GM18873 (cell line): ENCODE results near the gene ZNF823.

Experiments
- ATAC-seq: cut with Tn5 transposase; IDR thresholded peaks from one replicate; pipeline ENCODE4 v1.9.1; 2021; ENCODE audit warnings: mild to moderate bottlenecking, moderate library complexity, moderate number of reproducible peaks; ENCODE audit not compliant: unreplicated experiment, low FRiP score

The ZNF823 gene

DNA sequence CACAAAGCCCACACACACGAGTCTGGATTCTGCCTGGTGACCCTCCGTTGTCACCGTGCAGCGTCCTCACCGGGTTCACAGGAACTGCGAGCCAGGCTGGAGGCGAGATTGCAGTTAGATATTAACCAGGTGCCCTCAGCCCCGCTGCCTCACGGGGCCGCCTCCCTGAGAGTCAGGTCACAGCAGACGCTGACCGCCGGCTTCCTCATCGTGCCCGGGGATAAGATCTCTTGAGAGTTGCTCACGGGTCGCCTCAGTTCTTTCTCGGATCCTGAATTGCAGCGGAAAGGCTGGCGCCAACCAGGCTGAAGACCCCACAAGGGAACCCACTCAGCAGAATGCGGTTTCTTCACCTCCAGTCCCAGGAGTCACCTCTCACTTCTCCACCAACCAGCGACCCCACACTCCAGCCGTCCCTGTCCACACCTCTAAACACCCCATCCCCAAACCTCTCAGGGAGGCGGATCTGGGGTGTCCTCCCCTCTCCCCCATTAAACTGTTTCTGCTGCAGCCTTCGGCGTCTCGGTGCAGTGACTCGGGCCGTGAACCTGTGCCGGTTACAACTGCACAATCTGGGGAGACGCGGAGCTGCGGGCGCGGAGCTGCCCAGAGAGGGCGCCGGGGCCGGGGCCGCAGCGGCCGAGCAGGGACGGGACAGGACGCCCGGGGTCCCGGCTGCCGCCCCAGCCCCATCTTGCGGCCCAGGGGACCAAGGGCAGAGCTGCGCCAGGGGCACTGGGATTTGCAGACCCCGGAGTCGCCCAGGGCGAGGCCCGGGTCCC, 591 bp downstream of the ZNF823 start:
- peak; percentile 28 for ATAC-seq

DNA sequence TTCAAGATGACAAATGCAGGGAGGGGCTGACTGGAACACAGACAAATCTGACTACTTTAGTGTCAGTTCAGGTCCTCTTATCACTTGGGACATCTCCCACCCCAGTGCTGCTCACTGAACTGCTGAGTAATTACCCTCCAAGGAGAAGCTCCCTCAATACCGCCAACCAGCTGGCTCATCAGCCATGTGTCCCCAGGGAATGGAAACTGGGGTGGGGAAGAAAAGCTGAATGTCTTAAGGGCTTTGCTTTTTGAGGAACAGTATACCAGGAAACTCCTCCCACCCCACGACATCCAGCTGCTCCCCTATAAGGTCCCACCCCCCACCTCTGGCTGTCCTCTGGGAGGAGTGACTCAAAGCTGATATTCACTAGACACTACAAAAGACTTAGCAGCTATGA, 2.0 kb downstream of the ZNF823 start:
- ATAC-seq, result no peak

DNA sequence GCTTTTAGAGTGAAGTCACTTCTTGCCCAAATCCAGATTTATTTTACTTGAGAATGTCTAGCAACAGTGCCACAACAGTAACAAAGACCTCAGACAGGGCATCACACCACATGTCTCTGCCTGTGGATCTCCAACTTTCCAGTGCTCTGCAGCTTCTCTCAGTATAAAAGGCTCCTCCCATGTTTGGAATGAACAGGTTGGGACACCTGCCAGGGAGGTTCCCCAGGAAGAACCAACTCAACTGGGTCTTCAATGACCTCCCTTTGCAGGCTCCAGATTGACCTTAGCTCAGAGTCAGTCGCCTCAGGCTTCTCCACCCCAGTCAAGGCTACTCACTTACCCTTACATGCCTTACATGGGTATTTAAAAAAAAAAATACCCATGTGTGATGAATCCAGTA, 3.4 kb downstream of the ZNF823 start:
- ATAC-seq, result no peak

DNA sequence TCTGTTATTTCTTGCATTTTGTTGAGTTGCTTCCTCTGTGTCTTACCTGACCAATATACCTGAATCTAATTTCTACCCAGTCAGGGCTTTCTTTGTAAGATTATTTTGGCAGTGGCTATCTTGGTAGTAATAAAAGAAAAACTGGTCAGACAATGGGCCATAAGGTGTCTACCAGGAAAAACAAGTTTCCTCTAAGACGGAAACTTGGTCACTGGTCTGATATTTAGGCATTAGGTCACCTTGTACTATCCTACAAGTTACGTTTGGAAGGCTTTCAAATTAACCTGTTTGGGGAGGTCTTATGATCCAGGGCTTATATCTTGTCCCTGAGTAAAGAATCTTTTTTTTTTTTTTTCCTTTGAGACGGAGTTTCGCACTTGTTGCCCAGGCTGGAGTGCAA, 9.2 kb downstream of the ZNF823 start:
- no peak for ATAC-seq

DNA sequence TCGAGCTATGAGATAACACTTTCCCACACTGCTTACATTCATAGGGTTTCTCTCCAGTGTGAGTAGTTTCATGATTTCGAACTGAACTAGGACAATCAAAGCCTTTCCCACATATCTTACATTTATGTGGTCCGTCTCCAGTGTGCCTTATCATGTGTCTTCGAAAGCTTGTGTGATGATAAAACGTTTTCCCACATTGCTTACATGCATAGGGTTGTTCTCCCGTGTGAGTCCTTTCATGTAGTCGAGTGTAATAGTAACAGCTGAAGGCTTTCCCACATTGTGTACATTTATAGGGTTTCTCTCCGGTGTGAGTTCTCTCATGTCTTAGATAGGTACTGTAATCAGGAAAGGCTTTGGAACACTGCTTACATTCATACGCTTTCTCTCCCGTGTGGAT, 16.3 kb downstream of the ZNF823 start:
- ATAC-seq, result no peak

DNA sequence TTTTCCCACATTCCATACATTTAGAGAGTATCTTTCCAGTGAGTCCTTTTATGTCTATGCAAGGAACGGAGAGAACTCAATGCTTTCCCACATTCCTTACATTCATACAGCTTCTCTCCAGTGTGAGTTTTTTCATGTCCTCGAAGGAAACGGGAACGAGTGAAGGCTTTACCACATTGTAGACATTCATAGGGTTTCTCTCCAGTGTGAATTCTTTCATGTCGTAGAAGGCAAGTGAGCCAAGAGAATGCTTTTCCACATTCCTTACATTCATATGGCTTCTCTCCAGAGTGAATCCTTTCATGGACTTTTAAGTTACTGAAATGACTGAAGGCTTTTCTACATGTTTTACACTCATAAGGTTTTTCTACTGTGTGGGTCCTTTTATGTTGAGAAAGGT, 17.1 kb downstream of the ZNF823 start:
- ATAC-seq, result no peak

DNA sequence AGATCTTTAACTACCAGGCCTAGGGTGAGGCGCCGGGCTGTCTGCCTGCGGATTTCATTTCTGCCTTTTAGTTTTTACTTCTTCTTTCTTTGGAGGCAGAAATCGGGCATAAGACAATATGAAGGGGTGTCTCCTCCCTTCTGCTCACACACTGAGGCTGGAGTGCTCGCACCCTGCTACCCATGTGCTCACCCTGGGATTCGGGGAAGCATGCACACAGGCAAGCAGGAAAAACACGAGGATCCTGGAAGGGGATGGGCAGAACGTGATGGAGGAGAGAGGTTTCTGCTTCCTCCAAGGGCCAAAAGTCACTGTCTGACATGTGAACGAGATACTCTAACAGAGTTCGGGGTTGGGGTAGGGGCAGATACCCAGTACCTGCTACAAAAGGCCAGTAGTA, 28.4 kb downstream of the ZNF823 start:
- no peak for ATAC-seq

DNA sequence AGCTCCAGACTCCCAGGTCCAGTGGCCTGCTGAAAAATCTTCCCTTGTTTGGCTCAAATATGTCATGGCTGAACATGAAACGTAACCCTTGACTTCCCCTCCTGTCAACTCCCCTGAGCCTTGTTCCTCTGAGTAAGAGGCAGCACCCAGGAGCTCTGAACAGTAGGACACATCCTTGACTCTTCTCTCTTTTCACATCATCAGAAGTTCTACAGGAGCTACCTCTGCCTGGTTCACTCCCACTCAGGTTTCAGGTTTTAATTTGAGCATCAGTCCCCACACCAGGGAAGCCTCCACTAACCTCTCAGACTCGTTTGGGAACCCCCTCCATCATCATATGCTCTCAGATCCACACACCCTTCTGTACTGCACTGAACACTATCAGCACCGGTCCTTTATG, 30.3 kb downstream of the ZNF823 start:
- no peak for ATAC-seq

DNA sequence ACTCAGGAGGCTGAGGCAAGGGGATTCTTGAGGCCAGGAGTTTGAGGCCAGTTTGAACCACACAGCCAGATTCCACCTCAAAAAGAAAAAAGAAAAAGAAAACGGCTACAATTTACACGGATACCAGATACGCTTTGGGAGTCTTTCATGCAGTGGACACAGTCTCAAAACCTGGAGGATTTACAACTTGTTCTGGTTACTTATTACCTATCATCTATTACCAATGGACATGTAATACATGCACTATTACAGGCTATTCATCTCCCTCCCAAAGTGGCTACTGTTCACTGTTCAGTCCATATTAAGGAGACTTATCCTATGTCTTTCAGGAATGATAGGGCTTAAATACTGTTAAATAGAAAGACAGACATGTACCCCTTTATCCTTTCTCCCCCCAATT, 33.3 kb downstream of the ZNF823 start:
- ATAC-seq, result no peak

DNA sequence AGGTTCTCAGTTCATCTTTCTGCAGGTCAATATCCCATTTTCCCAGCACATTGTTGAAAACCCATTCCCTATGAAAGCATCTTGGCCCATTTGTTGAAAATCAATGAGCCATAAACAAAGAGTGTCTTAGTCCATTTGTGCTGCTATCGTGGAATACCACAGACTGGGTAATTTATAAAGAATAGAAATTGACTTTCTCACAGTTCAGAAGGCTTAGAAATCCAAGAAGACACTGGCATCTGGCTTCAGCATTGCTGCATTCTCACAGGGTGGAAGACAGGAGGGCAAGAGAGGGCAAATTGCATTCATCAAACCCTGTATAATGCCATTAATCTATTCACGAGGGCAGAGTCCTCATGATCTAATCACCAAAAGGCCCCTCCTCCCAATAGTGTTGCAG, 34.1 kb downstream of the ZNF823 start:
- ATAC-seq, result no peak

DNA sequence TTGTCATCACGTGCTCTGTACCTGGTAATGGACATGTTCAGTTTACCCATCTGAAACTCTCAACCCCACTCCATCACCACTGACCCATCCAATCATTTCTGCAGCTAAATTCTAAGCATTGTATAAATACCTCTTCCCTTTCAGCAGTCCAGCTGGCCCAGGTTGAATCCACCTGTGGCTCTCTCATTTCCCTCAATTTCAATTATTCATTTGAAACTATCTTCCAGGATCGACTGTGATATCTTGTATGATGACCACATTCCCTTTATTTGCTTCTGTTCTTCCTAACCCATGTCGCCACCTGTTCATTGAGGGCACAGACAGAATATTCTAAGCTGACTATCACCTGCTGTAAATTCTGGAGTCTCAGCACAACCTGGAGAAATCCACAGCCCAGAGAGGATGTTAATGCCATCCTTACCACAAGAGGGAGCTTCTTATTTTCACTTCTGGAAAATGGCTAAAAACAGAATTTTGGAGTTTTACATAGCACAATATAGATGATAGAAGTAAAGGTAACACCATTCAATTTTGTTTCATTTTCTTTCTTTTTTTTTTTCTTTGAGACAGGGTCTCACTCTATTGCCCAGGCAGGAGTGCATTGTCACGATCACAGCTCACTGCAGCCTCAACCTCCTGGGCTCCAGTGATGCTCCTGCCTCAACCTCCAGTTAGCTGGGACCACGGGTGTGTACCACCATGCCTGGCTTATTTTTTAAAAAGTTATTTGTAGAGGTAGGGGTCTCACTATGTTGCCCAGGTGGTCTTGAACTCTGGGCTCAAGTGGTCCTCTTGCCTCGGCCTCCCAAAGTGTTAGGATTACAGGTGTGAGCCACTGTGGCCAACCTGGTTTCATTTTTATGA, 38.6 kb downstream of the ZNF823 start:
- ATAC-seq, result no peak

DNA sequence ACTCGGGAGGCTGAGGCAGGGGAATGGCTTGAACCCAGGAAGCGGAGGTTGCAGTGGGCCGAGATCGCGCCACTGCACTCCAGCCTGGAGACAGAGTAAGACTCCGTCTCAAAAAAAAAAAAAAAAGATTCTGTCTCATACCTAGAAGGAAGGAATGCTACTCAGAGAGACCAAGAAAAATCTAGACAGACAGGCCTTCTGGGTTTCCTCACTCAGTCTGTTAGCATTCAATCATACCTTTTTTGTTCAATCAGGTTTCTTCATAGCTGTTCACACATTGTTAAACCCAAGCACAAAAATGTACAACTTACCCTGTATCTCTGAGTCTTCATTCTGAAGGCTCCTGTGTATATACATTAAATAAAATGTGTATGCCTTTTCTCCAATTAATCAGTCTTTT, 40.5 kb downstream of the ZNF823 start:
- ATAC-seq, result no peak

DNA sequence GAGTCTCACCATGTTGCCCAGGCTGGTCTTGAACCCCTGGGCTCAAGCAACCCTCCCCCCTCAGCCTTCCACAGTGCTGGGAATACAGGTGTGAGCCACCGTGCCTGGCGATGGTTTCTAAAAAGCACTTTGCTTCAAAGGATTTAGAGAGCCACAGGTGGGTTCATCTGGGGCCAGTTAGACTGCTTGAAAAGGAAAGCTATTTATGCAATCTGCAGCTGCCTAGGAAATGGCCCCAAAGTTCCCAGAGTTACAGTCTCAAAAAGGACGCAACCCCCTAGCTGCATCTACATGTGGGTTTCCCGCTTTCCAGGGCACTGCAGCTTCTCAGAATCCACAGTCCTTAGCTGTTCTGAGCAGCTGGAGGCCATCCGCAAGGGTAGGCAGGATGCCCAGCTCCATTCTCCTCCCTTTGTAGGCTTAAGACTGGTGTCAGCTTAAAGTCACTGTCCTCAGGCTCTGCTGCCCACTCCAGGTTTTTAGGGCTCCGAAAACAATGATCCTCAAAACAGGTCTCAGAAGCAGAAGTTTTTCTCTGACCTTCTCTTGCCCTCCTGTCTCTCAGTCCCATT, 41.4 kb downstream of the ZNF823 start:
- no peak for ATAC-seq

DNA sequence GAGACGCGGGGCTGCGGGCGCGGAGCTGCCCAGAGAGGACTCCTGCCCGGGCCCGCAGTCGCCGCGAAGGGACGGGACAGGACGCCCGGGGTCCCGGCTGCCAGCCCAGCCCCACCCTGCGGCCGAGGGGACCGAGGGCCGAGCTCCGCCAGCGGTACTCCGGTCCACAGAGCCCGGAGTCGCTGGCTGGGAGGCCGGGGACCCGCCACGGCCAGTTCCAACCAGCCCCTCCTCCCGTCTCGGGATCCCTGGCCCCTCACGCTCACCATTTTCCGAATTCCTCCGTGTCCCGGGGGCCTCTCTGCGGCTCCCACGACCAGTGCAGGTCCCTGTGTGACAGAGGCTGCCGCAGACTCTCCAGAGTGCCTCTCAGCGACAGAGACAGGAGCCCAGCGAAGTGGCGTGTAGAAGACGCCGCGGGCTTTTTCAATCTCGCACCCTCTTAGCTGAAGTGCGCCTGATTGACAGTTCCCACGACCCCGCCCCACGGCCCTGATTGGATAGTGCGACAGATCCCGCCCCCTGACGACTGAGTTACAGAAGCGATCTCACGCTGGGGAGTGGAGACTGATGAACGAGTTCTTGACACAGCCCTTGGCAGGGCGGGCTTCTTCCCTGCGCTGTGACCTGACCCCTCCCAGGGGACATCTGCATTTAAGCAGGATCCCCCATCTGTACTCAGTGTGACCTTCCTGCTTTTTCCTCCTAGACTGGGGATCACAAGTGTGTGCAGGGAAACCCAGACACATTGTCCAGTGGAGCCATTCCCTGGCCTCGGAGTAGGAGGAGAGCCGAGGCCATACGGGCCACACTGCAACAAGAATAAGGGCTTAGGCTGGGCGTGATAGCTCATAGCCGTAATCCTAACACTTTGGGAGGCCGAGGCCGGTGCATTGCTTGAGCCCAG, 44.0 kb downstream of the ZNF823 start:
- no peak for ATAC-seq

DNA sequence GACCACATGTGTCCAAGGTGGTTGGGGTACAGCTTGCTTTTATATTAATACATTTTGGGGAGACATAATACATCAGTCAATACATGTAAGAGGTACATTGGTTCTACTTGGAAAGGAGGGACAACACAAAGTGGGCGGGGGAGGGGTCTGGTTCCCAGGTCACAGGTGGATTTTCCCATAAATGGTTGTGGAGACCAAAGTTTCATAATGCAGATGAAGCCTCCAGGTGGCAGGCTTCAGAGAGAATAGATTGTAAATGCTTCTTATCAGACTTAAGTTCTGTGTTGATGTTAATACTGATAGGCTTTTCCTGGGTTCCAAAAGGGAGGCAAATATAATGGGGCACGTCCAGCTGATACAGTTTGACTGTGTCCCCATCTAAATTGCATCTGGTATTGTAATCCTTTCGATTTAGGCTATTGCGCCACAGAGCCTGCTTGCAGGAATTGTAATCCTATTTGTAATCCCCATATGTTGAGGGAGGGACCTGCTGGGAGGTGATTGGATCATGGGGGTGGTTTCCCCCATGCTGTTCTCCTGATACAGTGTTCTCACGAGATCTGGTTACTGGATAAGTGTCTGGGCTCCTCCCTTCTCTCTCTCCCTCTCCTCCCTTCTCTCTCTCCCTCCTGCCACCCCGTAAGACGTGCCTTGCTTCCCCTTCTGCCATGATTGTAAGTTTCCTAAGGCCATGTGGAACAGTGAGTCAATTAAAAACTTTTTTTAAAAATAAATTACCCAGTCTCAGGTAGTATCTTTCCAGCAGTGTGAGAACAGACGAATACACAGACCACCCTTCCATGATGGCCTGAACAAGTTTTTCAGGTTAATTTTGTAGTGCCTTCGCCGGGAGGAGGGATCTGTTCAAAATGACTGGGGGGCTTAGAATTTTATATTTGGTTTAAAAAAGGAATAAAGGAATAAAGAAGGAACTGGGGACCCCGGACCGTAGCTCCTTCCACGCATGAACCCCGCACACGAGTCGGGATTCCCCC, 44.9 kb downstream of the ZNF823 start:
- no peak for ATAC-seq

DNA sequence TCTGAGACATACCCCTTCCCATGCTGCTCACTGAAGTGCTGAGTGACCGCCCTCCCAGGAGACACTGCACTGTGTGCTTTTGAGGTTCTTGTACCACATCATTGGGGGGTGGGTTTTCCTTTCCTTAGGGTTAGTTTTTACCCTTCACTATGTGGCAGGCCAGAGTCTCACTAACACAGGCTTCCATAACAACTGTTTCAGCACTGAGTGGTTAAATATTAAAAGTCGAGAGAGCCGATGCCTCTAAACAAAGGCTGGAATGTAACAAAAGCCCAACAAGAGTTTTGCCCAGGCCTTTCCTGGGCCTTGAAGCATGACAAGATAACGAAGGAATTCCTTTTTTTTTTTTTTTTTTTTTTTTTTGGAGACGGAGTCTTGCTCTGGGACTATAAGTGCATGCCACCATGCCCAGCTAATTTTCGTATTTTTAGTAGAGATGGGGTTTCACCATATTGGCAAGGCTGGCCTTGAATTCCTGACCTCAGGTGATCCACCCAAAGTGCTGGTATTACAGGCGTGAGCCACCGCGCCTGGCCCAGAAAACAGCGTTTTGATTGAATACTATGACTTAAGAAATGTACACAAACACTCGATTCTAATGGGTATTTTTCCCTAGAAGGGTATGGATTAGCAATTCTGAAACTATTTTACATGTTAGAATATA, 46.5 kb downstream of the ZNF823 start:
- no peak for ATAC-seq

DNA sequence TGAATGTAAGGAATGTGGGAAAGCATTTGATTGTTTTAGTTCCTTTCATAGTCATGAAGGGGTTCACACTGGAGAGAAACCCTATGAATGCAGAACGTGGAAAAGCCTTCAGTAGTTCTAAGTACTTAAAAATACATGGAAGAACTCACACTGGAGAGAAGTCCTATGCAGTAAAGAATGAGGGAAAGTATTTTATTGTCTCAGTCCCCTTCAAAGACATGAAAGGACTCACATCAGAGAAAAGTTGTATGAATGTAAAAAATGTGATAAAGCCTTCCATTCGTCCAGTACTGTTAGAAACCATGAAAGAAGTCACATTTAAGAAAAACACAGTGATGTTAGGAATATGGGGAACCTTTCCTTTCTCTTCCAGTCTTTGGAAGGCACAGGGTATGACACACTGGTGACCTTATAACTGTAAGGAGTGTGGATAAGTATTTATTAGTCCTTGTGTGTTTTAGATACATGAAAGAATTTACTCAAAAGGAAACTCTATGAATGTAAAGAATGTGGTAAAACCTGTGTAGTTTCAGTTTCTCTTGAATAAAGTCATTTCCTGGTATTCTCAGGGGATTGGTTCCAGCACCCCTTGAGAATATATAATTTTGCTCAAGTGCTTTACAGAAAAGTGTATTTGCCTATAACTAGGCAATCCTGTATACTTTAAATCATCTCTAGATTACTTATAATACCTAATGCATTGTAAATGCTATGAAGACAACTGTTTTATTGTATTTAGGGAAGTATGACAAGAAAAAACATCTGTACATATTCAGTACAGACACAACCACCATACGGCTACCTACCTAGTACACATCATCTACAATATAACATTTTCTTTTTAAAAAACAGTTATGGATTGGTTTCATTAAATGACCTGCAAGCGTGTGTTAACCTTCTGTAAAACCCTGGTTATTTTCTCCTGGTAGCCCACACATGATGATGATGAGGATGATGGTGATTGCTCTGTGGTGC, 52.8 kb downstream of the ZNF823 start:
- ATAC-seq, result no peak
